AML-193 (cell line): ENCODE data around the gene ANKUB1.
"Not testable (repeated sequence)": the region's sequence is repeated elsewhere in the genome, so short reads cannot be mapped to it uniquely, and the experiment has no call there.

Experiments
- DNase-seq, 2 experiments: peaks; one replicate each; lab custom pipeline; 2025; lab: John Stamatoyannopoulos, UW

Gene ANKUB1, protein sequence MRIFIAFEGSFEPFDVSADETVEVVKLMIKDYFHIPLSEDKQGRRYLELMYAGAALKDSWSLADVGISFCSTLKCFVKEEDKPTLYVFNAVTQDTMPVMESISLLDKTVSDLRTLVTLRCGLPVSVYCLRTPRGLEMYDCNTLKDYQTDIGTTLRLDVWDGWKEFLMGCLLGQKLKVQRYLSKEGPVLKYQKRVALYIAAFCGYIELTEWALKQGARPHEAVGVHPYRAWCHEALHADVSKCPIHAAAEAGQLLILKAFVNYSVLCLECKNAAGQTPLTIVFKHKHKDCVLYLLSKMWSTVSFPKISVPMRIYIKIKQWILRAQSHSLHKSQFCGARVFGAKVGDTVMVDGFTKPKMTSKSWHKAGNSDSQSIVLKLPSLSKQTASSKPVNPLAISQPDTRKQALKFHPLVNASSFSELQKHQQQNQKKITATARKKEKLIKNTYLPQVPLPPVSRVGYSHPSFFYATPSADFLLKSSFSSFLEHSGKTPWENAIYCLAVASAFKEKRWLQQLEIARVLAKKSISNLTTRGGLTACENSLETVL

DNA sequence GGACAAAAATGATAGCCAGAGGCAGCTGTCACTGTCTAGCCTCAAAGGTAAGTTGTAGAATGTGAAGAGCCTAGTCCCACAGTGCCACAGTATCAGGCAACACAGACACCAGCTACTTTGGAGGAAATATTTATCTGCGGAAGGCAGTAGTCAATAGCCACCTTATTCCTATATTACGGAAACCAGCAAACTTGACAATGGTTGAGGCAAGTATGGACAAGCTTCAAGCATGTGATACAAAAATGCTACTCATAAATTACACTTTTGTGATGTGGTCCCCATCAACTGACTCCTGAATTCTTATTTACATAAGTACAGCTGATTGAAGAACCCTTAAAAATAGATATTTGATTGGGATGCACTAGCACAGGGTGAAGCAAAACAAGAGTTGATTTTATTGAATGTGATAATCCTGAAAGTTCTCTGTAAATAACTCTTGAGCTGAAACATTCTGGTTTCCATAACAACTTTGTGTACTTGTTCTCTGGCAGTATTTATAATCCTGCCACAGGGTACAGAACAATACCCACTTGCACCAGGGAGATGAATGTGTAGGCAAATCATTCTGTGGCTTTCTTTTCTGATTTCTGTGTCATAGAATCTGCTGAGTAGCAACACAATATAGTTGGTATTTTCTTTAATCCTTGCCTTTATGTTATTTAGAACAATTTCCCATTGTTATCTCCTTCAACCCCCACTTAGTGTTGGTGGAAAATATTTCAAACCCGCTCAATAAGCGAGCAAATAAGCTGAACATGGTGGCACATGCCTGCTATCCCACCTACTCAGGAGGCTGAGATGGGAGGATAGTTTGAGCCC lies at the start of gene ANKUB1:
Gene ANKUB1, minus strand, starts transcription at position 103 of the 819 bp plus-strand sequence. CDS start 188 bp downstream, outside the sequence.
- DNase-seq: no peak

GRCh38 chr3:149839896-149840295 lies 47.5 kb upstream of the ANKUB1 start:
- DNase-seq: no peak

GRCh38 chr3:149839469-149839868 lies 47.1 kb upstream of the ANKUB1 start:
- not testable (repeated sequence) for DNase-seq

DNA sequence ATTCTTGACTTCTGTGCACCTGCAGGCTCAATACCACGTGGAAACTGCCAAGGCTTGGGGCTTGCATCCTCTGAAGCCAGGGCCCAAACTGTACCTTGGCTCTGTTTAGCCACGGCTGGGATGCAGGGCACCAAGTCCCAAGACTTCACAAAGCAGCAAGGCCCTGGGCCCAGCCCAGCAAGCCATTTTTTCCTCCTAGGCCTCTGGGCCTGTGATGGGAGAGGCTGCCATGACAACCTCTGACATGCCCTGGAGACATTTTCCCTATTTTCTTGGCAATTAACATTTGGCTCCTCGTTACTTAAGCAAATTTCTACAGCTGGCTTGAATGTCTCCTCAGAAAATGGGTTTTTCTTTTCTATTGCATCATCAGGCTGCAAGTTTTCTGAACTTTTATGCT lies 46.1 kb upstream of the ANKUB1 start:
- DNase-seq: not testable (repeated sequence)

- DNase-seq: no peak
Observed at GRCh38 chr3:149833241-149833640, 40.9 kb upstream of the ANKUB1 start.

GRCh38 chr3:149832086-149832485 lies 39.7 kb upstream of the ANKUB1 start:
- no peak for DNase-seq

- no peak for DNase-seq
Observed at GRCh38 chr3:149831321-149831720, 39.0 kb upstream of the ANKUB1 start.

- no peak for DNase-seq
Observed at GRCh38 chr3:149830902-149831301, 38.5 kb upstream of the ANKUB1 start.

- not testable (repeated sequence) for DNase-seq
Observed at GRCh38 chr3:149829631-149830030, 37.3 kb upstream of the ANKUB1 start.

- no peak for DNase-seq
Observed at GRCh38 chr3:149828390-149828789, 36.0 kb upstream of the ANKUB1 start.

DNA sequence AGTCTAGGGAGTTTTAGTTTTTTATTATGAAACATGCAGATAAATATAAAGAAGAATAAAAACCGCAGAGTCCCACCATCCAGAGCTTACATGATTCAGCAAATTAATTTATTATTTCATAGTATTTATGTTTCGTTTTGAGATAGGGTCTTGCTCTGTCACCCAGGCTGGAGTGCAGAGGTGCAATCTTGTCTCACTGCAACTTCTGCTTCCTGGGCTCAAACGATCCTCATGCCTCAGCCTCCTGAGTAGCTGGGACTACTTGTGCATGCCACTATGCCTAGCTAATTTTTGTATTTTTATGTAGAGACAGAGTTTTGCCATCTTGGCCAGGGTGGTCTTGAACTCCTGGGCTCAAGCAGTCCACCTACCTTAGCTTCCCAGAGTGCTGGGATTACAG lies 34.3 kb upstream of the ANKUB1 start:
- no peak for DNase-seq

DNA sequence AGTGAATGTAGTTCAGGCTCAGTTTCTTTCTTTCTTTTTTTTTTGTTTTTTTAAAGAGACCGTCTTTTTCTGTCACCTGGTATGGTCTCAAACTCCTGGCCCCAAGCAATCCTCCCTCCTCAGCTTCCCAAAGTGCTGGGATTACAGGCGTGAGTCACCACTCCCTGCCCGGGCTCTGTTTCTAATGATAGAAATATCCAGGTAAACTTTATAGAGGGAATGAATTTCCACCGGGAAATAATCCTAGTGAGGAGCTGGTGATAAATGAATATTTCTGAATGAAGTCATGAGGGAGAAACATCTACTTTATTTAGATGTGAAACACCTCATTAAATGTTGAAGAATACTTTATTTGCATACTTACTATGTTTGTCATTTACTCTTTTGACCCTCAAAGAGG lies 27.8 kb upstream of the ANKUB1 start:
- no peak for DNase-seq

DNA sequence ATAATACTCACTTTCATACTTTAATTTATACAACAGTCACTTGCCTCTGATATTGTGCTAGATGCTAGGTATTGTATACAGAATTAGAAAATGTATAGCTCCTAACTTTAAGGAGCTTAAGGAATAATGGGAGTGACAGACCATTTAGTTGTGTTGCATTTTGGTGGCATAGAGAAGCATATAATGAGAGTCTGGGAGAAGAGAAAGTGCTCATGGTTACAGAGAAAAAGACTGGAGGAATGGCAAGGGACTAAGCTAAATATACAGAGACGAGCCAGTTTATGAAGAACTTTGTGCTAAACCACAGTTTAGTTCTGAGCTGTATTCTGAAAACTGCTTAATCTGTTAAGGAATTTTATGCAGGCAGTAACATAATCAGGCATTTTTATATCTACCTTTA lies 27.1 kb upstream of the ANKUB1 start:
- DNase-seq: no peak

GRCh38 chr3:149816986-149817385 lies 24.6 kb upstream of the ANKUB1 start:
- DNase-seq: peak; percentile 89 to 96

GRCh38 chr3:149816311-149816710 lies 24.0 kb upstream of the ANKUB1 start:
- no peak for DNase-seq

DNA sequence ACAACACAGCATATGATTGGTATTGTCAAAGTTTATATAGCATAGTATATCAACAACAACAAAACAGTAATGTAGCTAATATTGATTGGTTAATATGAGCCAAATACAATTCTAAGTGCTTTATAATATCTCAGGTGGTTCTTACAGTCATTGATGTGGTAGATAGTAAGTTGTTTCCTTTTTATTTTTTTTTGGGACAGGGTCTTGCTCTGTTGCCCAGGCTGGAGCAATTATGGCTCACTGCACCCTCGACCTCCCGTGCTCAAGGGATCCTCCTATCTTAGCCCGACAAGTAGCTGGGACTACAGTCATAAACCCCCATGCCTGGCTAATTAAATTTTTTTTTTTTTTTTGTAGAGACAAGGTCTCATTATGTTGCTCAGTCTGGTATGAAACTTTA lies 23.4 kb upstream of the ANKUB1 start:
- no peak for DNase-seq

GRCh38 chr3:149815321-149815720 lies 23.0 kb upstream of the ANKUB1 start:
- peak; percentile 54 to 80 for DNase-seq

GRCh38 chr3:149813367-149814281 lies 21.3 kb upstream of the ANKUB1 start:
- DNase-seq: peak; percentile 55 to 65

- peak; percentile 91 to 94 for DNase-seq
Observed at GRCh38 chr3:149812606-149813366, 20.4 kb upstream of the ANKUB1 start, which contains the start of gene RNF13. Gene RNF13 (plus strand): TSS chr3:149813215. CDS start chr3:149846027, 32,812 bp downstream.

- DNase-seq: no peak
Observed at GRCh38 chr3:149812165-149812605, 19.8 kb upstream of the ANKUB1 start.

DNA sequence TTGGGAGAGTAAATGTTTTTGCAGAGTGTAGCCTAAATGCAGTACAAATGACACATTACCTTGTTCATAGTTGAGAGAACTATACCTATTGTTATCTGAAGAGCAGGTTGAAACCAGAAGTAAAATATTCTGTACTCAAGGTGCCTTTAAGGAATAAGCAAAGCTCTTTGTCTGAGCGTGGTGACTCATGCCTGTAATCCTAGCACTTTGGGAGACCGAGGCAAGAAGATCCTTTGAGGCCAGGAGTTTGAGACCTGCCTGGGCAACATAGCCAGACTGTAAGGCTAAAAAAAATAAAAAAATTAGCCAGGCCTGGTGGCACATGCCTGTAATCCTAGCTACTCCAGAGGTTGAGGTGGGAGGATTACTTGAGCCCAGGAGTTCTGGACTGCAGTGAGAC lies 18.5 kb upstream of the ANKUB1 start:
- no peak for DNase-seq
